Natural killer cell (primary cell): ENCODE data around the gene POC1A. TPM values are rescaled to one million over a fixed set of nuclear protein-coding genes. Genes with fewer than 3 reads are reported as not detected.

Source experiments
- ATAC-seq, 3 donors: fragments of 150-1000 bp in 2 of 3; fragments of 200-7000 bp in 1 of 3; cut with Tn5 transposase; 1 replicate in 1 of 3; 2 replicates in 2 of 3; pipeline ENCODE4 v1.10.0; 2021; ENCODE audit warnings: mild to moderate bottlenecking in 2 of 3, moderate library complexity in 2 of 3
- DNase-seq, 2 donors: peaks; one replicate each; pipeline versions ENCODE4 v3.0.0 to v3.0.0-alpha.2; 2013 to 2021; ENCODE audit warnings: mixed read lengths in 1 of 2
- H3K27ac ChIP-seq: one replicate; pipeline ENCODE4 v1.5.1; 2013; ENCODE audit warnings: mild to moderate bottlenecking, low read length
- H3K27me3 ChIP-seq: one replicate; pipeline ENCODE4 v1.6.1; 2013; ENCODE audit warnings: low read length; ENCODE audit not compliant: control insufficient read depth, insufficient read depth
- H3K36me3 ChIP-seq: one replicate; pipeline ENCODE4 v1.6.1; 2013; ENCODE audit warnings: low read length; ENCODE audit not compliant: control insufficient read depth, insufficient read depth
- H3K4me1 ChIP-seq: one replicate; pipeline ENCODE4 v1.6.1; 2013; ENCODE audit warnings: low read length; ENCODE audit not compliant: control insufficient read depth, insufficient read depth
- H3K4me3 ChIP-seq: one replicate; pipeline ENCODE4 v1.5.1; 2013; ENCODE audit warnings: low read length
- H3K9me3 ChIP-seq: one replicate; pipeline ENCODE4 v1.6.1; 2013; ENCODE audit warnings: low read length; ENCODE audit not compliant: control insufficient read depth, insufficient read depth
- H3K27ac Mint-ChIP-seq, 2 donors: one replicate each; pipeline ENCODE4 v1.8.0; 2022; ENCODE audit warnings: mild to moderate bottlenecking in 2 of 2, mixed read lengths in 2 of 2, moderate library complexity in 1 of 2
- H3K27me3 Mint-ChIP-seq, 2 donors: one replicate each; pipeline ENCODE4 v1.8.0; 2022; ENCODE audit warnings: low read depth in 2 of 2, mixed read lengths in 2 of 2
- H3K36me3 Mint-ChIP-seq: one replicate; pipeline ENCODE4 v1.8.0; 2022; ENCODE audit warnings: mixed read lengths
- H3K4me1 Mint-ChIP-seq, 2 donors: one replicate each; pipeline ENCODE4 v1.8.0; 2022; ENCODE audit warnings: mixed read lengths in 2 of 2
- H3K4me3 Mint-ChIP-seq: one replicate; pipeline ENCODE4 v1.8.0; 2022; ENCODE audit warnings: mild to moderate bottlenecking, moderate library complexity, mixed read lengths
- H3K9me3 Mint-ChIP-seq, 2 donors: one replicate each; pipeline ENCODE4 v1.8.0; 2022; ENCODE audit warnings: mixed read lengths in 2 of 2
- CTCF ChIP-seq: fragments of 200-600 bp; IDR thresholded peaks from one replicate; pipeline ENCODE4 v1.8.0; 2022; ENCODE audit warnings: antibody characterized with exemption
- WGBS: methylation state at CpG from one replicate; pipeline ENCODE4 v1.1.7; 2013; ENCODE audit warnings: missing lambda C conversion rate; ENCODE audit not compliant: insufficient coverage; 5-methylcytosine and 5-hydroxymethylcytosine counted together
- intact Hi-C: fragments of 100-400 bp; cut with micrococcal nuclease; formaldehyde crosslinking; loops from one replicate; pipeline ENCODE4 v1.14.2; 2022
- total RNA-seq, 4 donors: library from RNA; stranded (reverse); fragments of 120-200 nt in 1 of 4; gene quantifications; one replicate each; pipeline versions ENCODE4 v1.2.3 to v1.2.4, GENCODE V29; 2013 to 2022

Gene POC1A
- total RNA-seq, 3 donors from 2014 or later (not counting 1 experiment from before 2014, with no cell fraction given): 1.3 to 2.6 (median 2.4) TPM

- Histone ChIP-seq H3K4me3 (no peak overlapping the region), H3K4me1 (peaks cover 10% of the 10 kb centered on the region), H3K9me3 (no peaks in the 10 kb centered on the region), H3K36me3 (no peaks in the 10 kb centered on the region), H3K27ac (no peak overlapping the region), H3K27me3 (no peaks in the 10 kb centered on the region)
- Mint-ChIP-seq H3K4me1 (peaks cover 7 to 8% of the 10 kb centered on the region in 2 donors), H3K36me3 (no peaks in the 10 kb centered on the region), H3K27ac (no peak overlapping the region), H3K9me3 (no peaks in the 10 kb centered on the region), H3K4me3 (no peak overlapping the region), H3K27me3 (no peaks in the 10 kb centered on the region)
- DNase-seq (no peak), ATAC-seq (no peak)
- WGBS: 98% methylated on average over 11 of the region's 11 CpGs
- intact Hi-C loops: no loop called here
- no peak for TF ChIP-seq CTCF
Measured at GRCh38 chr3:52149726-52150125, 4.5 kb downstream of the POC1A start.

- ATAC-seq (no peak), DNase-seq (no peak)
- peaks cover 2 to 6% of the 10 kb centered on the region in 2 donors for H3K4me1 Mint-ChIP-seq
- no peak overlapping the region for H3K27ac Mint-ChIP-seq
- no peaks in the 10 kb centered on the region for H3K36me3 Mint-ChIP-seq
- Histone ChIP-seq H3K4me3 (no peak overlapping the region), H3K9me3 (no peaks in the 10 kb centered on the region), H3K27me3 (no peaks in the 10 kb centered on the region), H3K4me1 (peaks cover 12% of the 10 kb centered on the region), H3K36me3 (no peaks in the 10 kb centered on the region), H3K27ac (no peak overlapping the region)
- H3K27me3 Mint-ChIP-seq: no peaks in the 10 kb centered on the region
- no peak for TF ChIP-seq CTCF
- intact Hi-C loops: no loop called here
- no peaks in the 10 kb centered on the region for H3K9me3 Mint-ChIP-seq
- 96% methylated on average over 8 of the region's 8 CpGs for WGBS
- no peak overlapping the region for H3K4me3 Mint-ChIP-seq
Measured at GRCh38 chr3:52149021-52149420, 5.2 kb downstream of the POC1A start.

GRCh38 chr3:52147804-52148203 lies 6.4 kb downstream of the POC1A start:
- intact Hi-C loops: no loop called here
- no peaks in the 10 kb centered on the region for H3K9me3 Mint-ChIP-seq
- Histone ChIP-seq H3K27me3 (no peaks in the 10 kb centered on the region), H3K27ac (no peak overlapping the region), H3K36me3 (no peaks in the 10 kb centered on the region), H3K9me3 (no peaks in the 10 kb centered on the region), H3K4me3 (no peak overlapping the region), H3K4me1 (peaks cover 7% of the 10 kb centered on the region)
- 99% methylated on average over 8 of the region's 8 CpGs for WGBS
- H3K36me3 Mint-ChIP-seq: no peaks in the 10 kb centered on the region
- TF ChIP-seq CTCF: no peak
- H3K4me3 Mint-ChIP-seq: no peak overlapping the region
- no peaks in the 10 kb centered on the region for H3K27me3 Mint-ChIP-seq
- peaks cover 6 to 7% of the 10 kb centered on the region in 2 donors for H3K4me1 Mint-ChIP-seq
- ATAC-seq (no peak), DNase-seq (no peak)
- H3K27ac Mint-ChIP-seq: no peak overlapping the region

- intact Hi-C loops: no loop called here
Measured at GRCh38 chr3:52146811-52147210, 7.4 kb downstream of the POC1A start.

More at GRCh38 chr3:52146811-52147210, 7.4 kb downstream of the POC1A start:
- no peak for ATAC-seq
- TF ChIP-seq CTCF: no peak
- no peaks in the 10 kb centered on the region for H3K36me3 ChIP-seq
- Mint-ChIP-seq H3K4me3 (no peak overlapping the region), H3K27ac (no peak overlapping the region), H3K4me1 (peaks cover 6 to 7% of the 10 kb centered on the region in 2 donors), H3K9me3 (no peaks in the 10 kb centered on the region), H3K27me3 (no peaks in the 10 kb centered on the region), H3K36me3 (no peaks in the 10 kb centered on the region)
- H3K4me1 ChIP-seq: peaks cover 7% of the 10 kb centered on the region
- H3K4me3 ChIP-seq: no peak overlapping the region
- WGBS: 96% methylated on average over 13 of the region's 13 CpGs
- H3K27ac ChIP-seq: no peak overlapping the region
- no peak for DNase-seq
- H3K9me3 ChIP-seq: no peaks in the 10 kb centered on the region
- no peaks in the 10 kb centered on the region for H3K27me3 ChIP-seq
